Skin epidermis (tissue), 12 donors: ENCODE data around the gene MIEN1.
"Not testable (repeated sequence)": the region's sequence is repeated elsewhere in the genome, so short reads cannot be mapped to it uniquely, and the experiment has no call there.

Experiments
- H3K27ac ChIP-seq, 21 experiments: fragments of 200-600 bp; sonication (generic) in 11 of 21; one replicate each; pipeline ENCODE4 v1.5.0; 2020; ENCODE audit warnings: mild to moderate bottlenecking in 3 of 21, inconsistent platforms in 2 of 21, moderate library complexity in 2 of 21
- H3K4me3 ChIP-seq, 7 experiments: fragments of 200-600 bp; sonication (generic) in 2 of 7; one replicate each; pipeline ENCODE4 v1.5.0; 2020; ENCODE audit warnings: inconsistent platforms in 2 of 7, mild to moderate bottlenecking in 2 of 7, moderate library complexity in 1 of 7

MIEN1 gene

GRCh38 chr17:39744075-39744835 is 13.9 kb upstream of the MIEN1 start:
- no peak overlapping the region for H3K4me3 ChIP-seq

GRCh38 chr17:39742856-39743436 is 12.6 kb upstream of the MIEN1 start:
- Histone ChIP-seq H3K4me3 (no peak overlapping the region), H3K27ac (no peak overlapping the region)

More at GRCh38 chr17:39744075-39744835, 13.9 kb upstream of the MIEN1 start:
- H3K27ac ChIP-seq = no peak overlapping the region

DNA sequence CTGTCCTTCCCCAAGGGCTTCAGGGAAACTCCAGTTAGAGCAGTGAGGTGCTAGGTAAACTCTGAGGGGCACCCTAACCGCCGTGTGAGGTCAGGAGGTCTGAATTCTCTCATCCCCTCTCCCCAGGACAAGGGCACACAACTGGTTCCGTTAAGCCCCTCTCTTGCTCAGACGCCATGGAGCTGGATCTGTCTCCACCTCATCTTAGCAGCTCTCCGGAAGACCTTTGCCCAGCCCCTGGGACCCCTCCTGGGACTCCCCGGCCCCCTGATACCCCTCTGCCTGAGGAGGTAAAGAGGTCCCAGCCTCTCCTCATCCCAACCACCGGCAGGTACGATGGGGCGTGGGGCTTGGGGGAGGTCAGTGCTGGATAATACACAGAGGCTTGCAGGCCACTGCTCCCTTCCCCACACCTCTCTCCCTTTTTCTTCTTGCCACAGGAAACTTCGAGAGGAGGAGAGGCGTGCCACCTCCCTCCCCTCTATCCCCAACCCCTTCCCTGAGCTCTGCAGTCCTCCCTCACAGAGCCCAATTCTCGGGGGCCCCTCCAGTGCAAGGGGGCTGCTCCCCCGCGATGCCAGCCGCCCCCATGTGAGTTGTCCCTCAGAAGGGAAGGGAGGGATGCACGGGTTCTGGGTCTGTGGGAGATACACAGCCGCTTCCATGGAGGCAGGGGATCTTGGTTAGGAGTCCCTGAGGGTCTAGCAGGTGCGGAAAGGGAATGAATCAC is 12.0 kb upstream of the MIEN1 start:
- no peak overlapping the region for H3K27ac ChIP-seq

GRCh38 chr17:39740357-39741111 is 10.2 kb upstream of the MIEN1 start:
- Histone ChIP-seq H3K27ac (peak overlapping the region; percentile 64 to 94 (median 85)), H3K4me3 (peak overlapping the region; percentile 28 to 59 (median 35))

More for the DNA sequence above, 12.0 kb upstream of the MIEN1 start:
- H3K4me3 ChIP-seq = no peak overlapping the region

DNA sequence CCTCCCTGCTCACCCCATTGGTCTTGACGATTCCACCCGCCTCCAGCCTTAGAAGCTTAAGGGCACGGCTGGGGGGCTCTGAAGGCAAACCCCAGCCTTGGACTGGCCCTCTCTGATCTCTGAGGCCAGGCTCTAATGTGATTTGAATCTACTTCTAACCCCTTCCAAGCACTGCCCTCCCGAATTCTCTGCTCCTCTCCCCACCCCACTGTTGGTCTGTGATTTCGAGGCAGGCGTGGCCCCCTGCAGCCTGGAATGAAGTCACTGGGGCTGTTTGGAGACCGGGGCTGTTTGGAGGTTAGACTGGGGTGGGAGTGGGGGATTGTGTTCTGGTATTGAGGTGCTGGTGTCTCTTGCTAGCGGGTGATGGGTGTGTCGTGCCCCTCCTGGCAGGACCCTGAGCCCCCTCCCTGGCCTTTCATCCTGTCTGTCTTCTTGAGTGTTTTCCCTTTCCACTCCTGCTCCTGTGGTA is 9.6 kb upstream of the MIEN1 start:
- Histone ChIP-seq H3K4me3 (peak overlapping the region; percentile 28 to 59 (median 35)), H3K27ac (peak overlapping the region; percentile 67 to 94 (median 85))

GRCh38 chr17:39738983-39739884 is 8.9 kb upstream of the MIEN1 start:
- peak overlapping the region; percentile 28 to 59 (median 35) for H3K4me3 ChIP-seq
- H3K27ac ChIP-seq = peak overlapping the region; percentile 67 to 94 (median 85)

- H3K27ac ChIP-seq = peak overlapping the region in 19 of 21 experiments; percentile 29 to 94 (median 84)
- peak overlapping the region; percentile 28 to 59 (median 35) for H3K4me3 ChIP-seq
Observed at GRCh38 chr17:39738568-39738901, 8.2 kb upstream of the MIEN1 start.

DNA sequence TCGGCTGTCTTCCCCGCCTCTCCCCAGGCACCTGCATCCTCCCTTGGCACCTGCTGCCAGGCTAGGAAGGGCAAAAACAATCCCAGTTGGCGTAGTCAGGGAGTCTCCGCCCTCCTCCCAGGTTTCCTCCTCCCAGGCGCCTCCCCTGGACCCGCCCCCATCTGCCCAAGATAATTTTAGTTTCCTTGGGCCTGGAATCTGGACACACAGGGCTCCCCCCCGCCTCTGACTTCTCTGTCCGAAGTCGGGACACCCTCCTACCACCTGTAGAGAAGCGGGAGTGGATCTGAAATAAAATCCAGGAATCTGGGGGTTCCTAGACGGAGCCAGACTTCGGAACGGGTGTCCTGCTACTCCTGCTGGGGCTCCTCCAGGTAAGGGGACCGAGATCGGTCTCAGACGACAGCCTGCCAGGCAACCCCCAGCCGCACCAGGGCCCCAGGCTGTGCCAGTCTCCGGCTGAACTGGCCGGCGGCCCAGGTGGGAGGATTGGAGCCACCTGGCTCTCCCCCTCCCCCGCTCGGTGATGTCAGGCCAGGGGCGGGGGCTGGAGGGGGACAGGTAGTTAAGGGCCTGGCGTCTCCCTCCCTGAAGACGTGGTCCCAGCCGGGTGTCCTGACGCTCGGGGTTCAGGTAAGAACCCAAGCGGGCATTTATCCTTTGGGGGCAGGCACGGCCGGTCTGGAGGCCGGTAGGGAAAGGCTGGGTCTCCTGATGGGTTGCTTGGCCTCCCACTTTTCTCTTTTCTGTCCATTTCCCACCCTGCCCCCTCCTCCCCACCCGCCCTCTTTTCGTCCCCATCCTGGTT is 7.6 kb upstream of the MIEN1 start, which contains the start of gene GRB7:
Gene GRB7 (plus strand): TSS at position 179 of the 808 bp plus-strand sequence. CDS start 4,364 bp downstream, outside the sequence.
- peak within 1 kb of the TSS in 20 of 21 experiments; percentile 29 to 94 (median 84) for H3K27ac ChIP-seq
- peak within 1 kb of the TSS; percentile 28 to 59 (median 35) for H3K4me3 ChIP-seq

DNA sequence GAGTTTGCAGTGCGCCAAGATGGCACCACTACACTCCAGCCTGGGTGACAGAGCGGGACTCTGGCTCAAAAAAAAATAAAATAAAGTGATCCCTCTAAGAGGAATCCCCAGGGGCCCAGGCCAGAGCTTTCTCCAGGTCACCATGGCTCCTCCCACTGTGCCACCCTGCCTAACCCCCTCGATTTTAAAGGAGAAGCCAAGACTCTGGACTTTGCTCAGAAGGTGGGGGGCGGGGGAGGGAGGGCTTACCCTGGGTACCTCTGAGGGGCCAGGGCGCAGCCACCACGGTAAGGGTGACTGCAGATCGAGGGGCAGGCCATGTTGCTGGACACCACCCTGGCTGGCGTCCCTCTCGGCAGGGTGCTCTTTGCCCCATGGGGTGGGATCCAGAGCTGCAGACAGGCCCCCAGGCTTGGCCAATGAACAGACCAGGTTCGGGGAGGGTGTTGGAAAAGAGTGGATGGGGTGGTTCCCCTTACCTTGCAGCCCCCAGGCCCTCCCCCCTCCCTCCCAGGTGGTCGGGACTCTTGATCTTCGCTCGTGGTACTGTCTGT is 7.0 kb upstream of the MIEN1 start:
- Histone ChIP-seq H3K4me3 (peak overlapping the region in 4 of 7 experiments; percentile 33 to 59 (median 44)), H3K27ac (peak overlapping the region in 7 of 21 experiments; percentile 9 to 92 (median 85))

DNA sequence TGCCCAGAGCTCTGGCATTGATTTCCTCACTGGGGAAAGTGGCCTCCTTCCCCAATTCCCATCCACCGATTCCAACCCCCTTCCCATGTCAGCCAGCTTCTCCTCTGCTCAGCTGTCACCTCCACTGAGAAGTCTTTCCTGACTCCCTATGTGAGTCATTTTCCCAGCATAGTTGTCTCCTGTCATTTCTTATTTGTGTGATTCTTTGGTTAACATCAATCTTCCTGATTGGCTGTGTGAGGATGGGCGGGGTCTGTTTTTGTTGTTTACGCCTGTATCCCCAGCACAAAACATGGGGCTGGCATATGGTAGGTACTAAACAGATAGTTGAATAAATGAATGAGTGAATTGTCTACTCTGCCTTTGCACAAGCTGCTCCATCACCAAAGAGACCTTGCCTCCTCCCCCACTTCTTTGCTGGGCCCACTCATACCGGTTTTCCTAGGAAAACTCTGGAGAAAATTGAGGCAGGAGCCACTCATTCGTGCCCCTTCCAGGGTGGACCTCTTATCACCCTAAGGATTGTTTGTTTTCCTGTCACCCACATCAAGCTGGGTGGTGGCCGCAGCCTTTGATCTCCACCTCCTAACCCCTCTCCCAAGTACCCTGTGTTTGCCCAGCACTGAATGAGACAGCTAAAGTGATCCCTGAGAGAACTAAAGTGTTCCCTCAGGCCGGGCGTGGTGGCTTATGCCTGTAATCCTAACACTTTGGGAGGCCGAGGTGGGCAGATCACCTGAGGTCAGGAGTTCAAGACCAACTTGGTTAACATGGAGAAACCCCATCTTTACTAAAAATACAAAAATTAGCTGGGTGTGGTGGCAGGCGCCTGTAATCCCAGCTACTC is 6.2 kb upstream of the MIEN1 start:
- Histone ChIP-seq H3K27ac (peak overlapping the region in 1 of 21 experiments; percentile 78), H3K4me3 (no peak overlapping the region)

DNA sequence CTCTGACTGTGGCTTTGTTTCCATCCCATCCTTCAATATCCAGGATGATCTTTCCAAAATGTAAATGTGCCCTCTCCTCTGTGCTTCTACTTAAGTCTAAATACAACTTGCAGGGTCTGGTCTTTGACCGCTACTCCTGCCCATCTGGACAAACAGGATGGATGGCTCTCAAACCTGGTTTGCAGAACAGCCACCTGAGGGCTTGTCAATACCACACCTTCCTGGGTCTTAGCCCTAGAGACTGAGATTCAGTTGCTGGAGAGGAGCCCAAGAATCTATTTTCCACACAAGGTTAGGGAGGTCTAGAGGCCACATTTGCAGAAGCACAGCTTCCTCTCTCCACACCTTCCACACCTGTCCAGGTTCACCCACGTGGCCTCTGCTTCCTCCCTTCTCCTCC is 5.5 kb upstream of the MIEN1 start:
- Histone ChIP-seq H3K4me3 (no peak overlapping the region), H3K27ac (no peak overlapping the region)

GRCh38 chr17:39732586-39732985 is 2.3 kb upstream of the MIEN1 start:
- H3K27ac ChIP-seq = no peak overlapping the region
- H3K4me3 ChIP-seq = no peak overlapping the region

GRCh38 chr17:39729280-39729851 is 966 bp downstream of the MIEN1 start:
- peak overlapping the region in 15 of 21 experiments; percentile 86 to 98 (median 92) for H3K27ac ChIP-seq
- H3K4me3 ChIP-seq = peak overlapping the region; percentile 47 to 81 (median 68)

DNA sequence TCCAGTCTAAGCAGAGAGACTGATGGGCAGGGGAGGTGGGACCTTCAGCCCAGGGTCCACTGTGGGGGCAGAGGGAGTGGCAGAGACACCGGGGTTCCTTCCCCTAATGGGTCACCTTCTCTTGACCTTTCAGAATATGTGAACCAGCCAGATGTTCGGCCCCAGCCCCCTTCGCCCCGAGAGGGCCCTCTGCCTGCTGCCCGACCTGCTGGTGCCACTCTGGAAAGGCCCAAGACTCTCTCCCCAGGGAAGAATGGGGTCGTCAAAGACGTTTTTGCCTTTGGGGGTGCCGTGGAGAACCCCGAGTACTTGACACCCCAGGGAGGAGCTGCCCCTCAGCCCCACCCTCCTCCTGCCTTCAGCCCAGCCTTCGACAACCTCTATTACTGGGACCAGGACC is 2.8 kb downstream of the MIEN1 start:
- no peak overlapping the region for H3K4me3 ChIP-seq
- peak overlapping the region in 1 of 21 experiments; percentile 9 for H3K27ac ChIP-seq

- no peak overlapping the region for H3K4me3 ChIP-seq
Observed at GRCh38 chr17:39726617-39727016, 3.7 kb downstream of the MIEN1 start.

GRCh38 chr17:39725923-39726322 is 4.4 kb downstream of the MIEN1 start:
- not testable (repeated sequence) for H3K4me3 ChIP-seq, H3K27ac ChIP-seq

More at GRCh38 chr17:39726617-39727016, 3.7 kb downstream of the MIEN1 start:
- no peak overlapping the region for H3K27ac ChIP-seq
